ENCODE data around the gene CCDC3.

GRCh38 chr10:12880423-12880822 lies 121.1 kb downstream of the CCDC3 start:
- TF ChIP-seq CTCF (IDR thresholded peaks at IDR 0.05) = no peak
- TF ChIP-seq POLR2A (IDR thresholded peaks at IDR 0.05) = no peak
